Bone marrow (tissue), 2 donors: ENCODE data around the gene ADNP2.
"Not testable (repeated sequence)": the region's sequence is repeated elsewhere in the genome, so short reads cannot be mapped to it uniquely, and the experiment has no call there.

ENCODE experiments used
- DNase-seq, 2 donors: peaks; one replicate each; lab custom pipeline; 2025; lab: John Stamatoyannopoulos, UW

Gene ADNP2

GRCh38 chr18:80147418-80148325 lies 38.6 kb downstream of the ADNP2 start:
- DNase-seq: peak; percentile 5 to 44

GRCh38 chr18:80148326-80149199 lies 39.5 kb downstream of the ADNP2 start:
- DNase-seq: peak in 1 of 2 donors; percentile 21

- DNase-seq: no peak
These were observed 40.6 kb downstream of the ADNP2 start for GRCh38 chr18:80149667-80150066.

- DNase-seq: peak in 1 of 2 donors; percentile 1
These were observed 45.2 kb downstream of the ADNP2 start for GRCh38 chr18:80154293-80154692.

- DNase-seq: peak in 1 of 2 donors; percentile 1
These were observed 48.8 kb downstream of the ADNP2 start for GRCh38 chr18:80157708-80158343.

GRCh38 chr18:80158365-80158764 lies 49.3 kb downstream of the ADNP2 start:
- DNase-seq: no peak

GRCh38 chr18:80159713-80160636 lies 50.9 kb downstream of the ADNP2 start:
- DNase-seq: no peak

GRCh38 chr18:80161781-80162417 lies 52.8 kb downstream of the ADNP2 start:
- no peak for DNase-seq

GRCh38 chr18:80163183-80163582 lies 54.1 kb downstream of the ADNP2 start:
- no peak for DNase-seq

- not testable (repeated sequence) for DNase-seq
These were observed 55.8 kb downstream of the ADNP2 start for GRCh38 chr18:80164727-80165355.

GRCh38 chr18:80166240-80166639 lies 57.2 kb downstream of the ADNP2 start:
- no peak for DNase-seq

- DNase-seq: no peak
These were observed 57.7 kb downstream of the ADNP2 start for GRCh38 chr18:80166725-80167124.

- no peak for DNase-seq
These were observed 58.3 kb downstream of the ADNP2 start for GRCh38 chr18:80167331-80167730.

GRCh38 chr18:80167931-80168330 lies 58.9 kb downstream of the ADNP2 start:
- no peak for DNase-seq

- DNase-seq: no peak
These were observed 59.3 kb downstream of the ADNP2 start for GRCh38 chr18:80168346-80168745.

GRCh38 chr18:80168982-80169381 lies 59.9 kb downstream of the ADNP2 start:
- DNase-seq: no peak

- no peak for DNase-seq
These were observed 60.5 kb downstream of the ADNP2 start for GRCh38 chr18:80169607-80170006.

GRCh38 chr18:80170395-80171053 lies 61.5 kb downstream of the ADNP2 start:
- no peak for DNase-seq

- DNase-seq: no peak
These were observed 62.2 kb downstream of the ADNP2 start for GRCh38 chr18:80171054-80171872.
